ENCODE measurements around the gene PLGRKT.

The PLGRKT gene, protein sequence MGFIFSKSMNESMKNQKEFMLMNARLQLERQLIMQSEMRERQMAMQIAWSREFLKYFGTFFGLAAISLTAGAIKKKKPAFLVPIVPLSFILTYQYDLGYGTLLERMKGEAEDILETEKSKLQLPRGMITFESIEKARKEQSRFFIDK

DNA sequence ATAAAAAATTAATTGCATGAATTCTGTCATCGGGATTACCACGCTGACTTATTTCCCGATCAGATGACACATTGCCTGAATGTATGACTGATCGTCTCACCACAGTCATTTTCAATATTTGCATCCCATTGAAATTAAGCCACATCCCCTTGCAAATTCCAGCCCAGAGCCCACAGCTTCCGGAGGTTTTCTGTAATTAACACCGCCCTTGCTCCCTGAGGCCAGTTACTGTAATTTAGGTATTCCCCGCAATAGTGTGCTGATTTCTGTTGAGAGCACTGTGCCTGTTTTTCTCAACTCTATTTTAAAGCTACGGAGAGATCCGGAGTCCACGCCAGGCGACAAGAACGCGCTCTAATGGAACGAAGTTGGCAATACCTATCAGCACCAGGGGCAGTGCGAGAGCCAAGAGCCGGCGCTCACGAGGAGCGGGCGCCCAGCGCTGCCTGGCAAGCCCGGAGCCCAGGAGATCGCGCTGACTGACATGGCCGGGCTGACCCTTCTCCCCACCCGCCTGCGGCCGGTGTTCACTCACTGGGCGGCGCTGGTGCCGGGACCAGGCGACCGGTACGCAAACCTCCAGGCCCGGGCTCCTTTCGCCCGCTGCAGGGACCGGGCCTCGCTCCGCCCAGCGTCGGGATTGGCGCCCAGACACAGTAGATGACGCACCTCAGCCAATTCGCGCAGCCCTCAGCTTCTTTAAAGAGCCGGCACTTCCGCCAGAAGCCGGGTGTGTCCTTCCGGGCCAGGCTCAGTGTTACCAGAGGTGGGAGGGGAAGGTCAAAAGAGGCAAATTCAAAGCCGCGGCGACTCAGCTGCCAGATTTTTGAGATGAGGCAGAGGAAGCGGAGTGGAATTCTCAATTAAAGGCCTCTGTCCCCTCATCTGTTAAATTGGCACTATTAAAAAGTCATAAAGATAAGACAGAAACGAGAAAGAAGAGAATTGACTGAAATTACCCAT lies at the start of gene PLGRKT:
PLGRKT (minus strand) TSS at position 672 of the 963 bp plus-strand sequence. CDS start 5,948 bp downstream, outside the sequence.
- TF ChIP-seq, protein P1, sequence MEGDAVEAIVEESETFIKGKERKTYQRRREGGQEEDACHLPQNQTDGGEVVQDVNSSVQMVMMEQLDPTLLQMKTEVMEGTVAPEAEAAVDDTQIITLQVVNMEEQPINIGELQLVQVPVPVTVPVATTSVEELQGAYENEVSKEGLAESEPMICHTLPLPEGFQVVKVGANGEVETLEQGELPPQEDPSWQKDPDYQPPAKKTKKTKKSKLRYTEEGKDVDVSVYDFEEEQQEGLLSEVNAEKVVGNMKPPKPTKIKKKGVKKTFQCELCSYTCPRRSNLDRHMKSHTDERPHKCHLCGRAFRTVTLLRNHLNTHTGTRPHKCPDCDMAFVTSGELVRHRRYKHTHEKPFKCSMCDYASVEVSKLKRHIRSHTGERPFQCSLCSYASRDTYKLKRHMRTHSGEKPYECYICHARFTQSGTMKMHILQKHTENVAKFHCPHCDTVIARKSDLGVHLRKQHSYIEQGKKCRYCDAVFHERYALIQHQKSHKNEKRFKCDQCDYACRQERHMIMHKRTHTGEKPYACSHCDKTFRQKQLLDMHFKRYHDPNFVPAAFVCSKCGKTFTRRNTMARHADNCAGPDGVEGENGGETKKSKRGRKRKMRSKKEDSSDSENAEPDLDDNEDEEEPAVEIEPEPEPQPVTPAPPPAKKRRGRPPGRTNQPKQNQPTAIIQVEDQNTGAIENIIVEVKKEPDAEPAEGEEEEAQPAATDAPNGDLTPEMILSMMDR (IDR thresholded peaks at IDR 0.05; ENCODE audit: insufficient read depth, low read length, poor library complexity, severe bottlenecking) = peak; percentile 24
- Histone ChIP-seq H3K27me3 (replicated peaks; ENCODE audit: control insufficient read depth, insufficient read depth, low read length) (no peaks in the 10 kb centered on the region), H3K36me3 (ENCODE audit: control insufficient read depth, insufficient read depth, low read length) (peaks cover 3% of the 10 kb centered on the region), H3K4me3 (replicated peaks; ENCODE audit: low read depth, low read length) (peak within 1 kb of the TSS; percentile 69)
- peak; percentile 96 for DNase-seq (ENCODE audit: extremely low read depth, insufficient read length)

DNA sequence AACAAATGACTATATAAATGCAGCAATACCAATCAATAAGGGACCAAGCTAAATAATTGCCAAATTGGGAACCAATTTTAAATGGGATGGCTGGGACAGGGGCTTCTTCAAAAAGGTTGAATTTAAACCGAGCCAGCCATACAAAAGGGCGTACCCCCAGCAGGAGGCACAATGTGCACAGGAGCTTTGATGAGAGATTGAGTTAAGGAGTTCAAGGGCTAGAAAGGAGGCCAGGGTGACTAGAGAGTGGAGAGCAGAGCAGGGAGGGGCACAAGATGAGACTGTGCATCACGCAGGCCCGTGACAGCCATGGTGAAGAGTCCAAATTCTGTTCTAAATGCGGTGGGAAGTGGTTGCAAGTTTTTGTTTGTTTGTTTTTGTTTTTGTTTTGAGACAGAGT lies 49.3 kb upstream of the PLGRKT start:
- DNase-seq (ENCODE audit: extremely low read depth, insufficient read length) = no peak
- H3K4me3 ChIP-seq (replicated peaks; ENCODE audit: low read depth, low read length) = no peak overlapping the region
- no peaks in the 10 kb centered on the region for H3K27me3 ChIP-seq (replicated peaks; ENCODE audit: control insufficient read depth, insufficient read depth, low read length)
- TF ChIP-seq, protein P1 (IDR thresholded peaks at IDR 0.05; ENCODE audit: insufficient read depth, low read length, poor library complexity, severe bottlenecking) = peak; percentile 1
- no peaks in the 10 kb centered on the region for H3K36me3 ChIP-seq (ENCODE audit: control insufficient read depth, insufficient read depth, low read length)

DNA sequence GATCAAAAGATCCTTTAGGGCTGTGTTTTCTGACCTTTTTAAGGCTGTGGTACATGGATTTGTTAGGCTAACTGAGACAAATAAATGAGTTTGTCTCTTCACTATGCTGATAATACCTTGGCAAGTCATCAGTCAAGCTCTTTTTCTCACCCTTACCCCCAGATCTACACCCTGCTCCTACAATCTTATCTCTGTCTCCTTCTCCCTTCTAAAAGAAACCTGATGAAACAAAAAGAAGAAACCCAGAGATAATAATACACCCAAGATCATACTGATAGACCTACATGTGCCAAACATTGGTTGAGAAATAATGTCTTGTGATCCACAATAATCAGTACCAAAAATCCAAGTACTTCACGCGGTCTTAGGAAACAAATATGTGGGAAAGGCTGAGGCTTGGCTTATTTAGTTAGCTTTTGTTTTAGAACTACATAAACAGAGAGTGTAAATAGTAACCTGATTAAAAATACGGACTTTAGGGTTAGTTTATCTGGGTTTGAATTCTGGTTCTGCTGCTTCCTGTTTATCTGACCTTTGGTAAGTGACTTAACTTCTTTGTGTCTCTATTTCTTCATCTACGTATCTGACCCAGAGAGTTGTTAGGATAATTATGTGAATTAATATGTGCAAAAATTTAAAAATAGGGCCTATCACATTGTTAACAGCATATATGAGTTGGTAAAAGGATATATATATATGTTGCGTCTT lies 47.8 kb upstream of the PLGRKT start:
- H3K36me3 ChIP-seq (ENCODE audit: control insufficient read depth, insufficient read depth, low read length) = no peaks in the 10 kb centered on the region
- no peaks in the 10 kb centered on the region for H3K27me3 ChIP-seq (replicated peaks; ENCODE audit: control insufficient read depth, insufficient read depth, low read length)
- no peak for DNase-seq (ENCODE audit: extremely low read depth, insufficient read length)
- TF ChIP-seq, protein P1 (IDR thresholded peaks at IDR 0.05; ENCODE audit: insufficient read depth, low read length, poor library complexity, severe bottlenecking) = no peak
- no peak overlapping the region for H3K4me3 ChIP-seq (replicated peaks; ENCODE audit: low read depth, low read length)

DNA sequence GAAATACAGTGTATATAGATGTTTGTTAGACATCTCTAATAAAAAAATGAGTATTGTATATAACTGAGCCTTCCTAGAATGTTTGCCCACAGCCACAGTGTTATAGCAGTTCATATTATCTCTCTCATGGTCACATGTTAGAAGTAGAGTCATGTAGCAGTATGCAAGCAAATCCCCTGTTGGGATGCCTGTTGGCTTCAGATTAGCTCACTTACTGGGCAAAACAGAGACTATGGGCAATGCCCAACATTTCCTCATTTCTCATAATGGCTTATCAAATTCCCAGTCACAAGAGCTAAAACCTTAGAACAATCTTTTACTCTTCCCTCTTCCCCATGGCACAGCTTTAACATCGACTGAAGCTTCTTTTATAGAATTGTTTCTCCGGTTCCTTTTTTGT lies 45.6 kb upstream of the PLGRKT start:
- no peak for DNase-seq (ENCODE audit: extremely low read depth, insufficient read length)
- Histone ChIP-seq H3K27me3 (replicated peaks; ENCODE audit: control insufficient read depth, insufficient read depth, low read length) (no peaks in the 10 kb centered on the region), H3K36me3 (ENCODE audit: control insufficient read depth, insufficient read depth, low read length) (no peaks in the 10 kb centered on the region), H3K4me3 (replicated peaks; ENCODE audit: low read depth, low read length) (no peak overlapping the region)
- TF ChIP-seq, protein P1 (IDR thresholded peaks at IDR 0.05; ENCODE audit: insufficient read depth, low read length, poor library complexity, severe bottlenecking) = no peak

DNA sequence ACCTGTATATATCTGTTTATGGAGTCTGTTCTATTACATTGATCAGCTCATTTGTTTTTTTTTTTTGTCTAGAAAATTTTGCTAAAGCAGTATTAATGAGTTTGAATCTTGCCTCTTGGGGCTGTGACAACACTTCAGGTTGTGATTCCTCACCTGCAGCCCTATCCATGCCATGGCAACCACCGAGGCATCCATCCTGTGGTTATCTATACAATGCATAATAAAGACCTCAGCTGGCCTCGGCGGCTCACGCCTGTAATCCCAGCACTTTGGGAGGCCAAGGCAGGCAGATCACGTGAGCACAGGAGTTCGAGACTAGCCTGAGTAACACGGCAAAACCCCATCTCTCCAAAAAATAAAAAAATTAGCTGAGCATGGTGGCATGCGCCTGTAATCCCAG lies 44.5 kb upstream of the PLGRKT start:
- Histone ChIP-seq H3K36me3 (ENCODE audit: control insufficient read depth, insufficient read depth, low read length) (no peaks in the 10 kb centered on the region), H3K27me3 (replicated peaks; ENCODE audit: control insufficient read depth, insufficient read depth, low read length) (no peaks in the 10 kb centered on the region), H3K4me3 (replicated peaks; ENCODE audit: low read depth, low read length) (no peak overlapping the region)
- TF ChIP-seq, protein P1 (IDR thresholded peaks at IDR 0.05; ENCODE audit: insufficient read depth, low read length, poor library complexity, severe bottlenecking) = no peak
- no peak for DNase-seq (ENCODE audit: extremely low read depth, insufficient read length)

Data from GM06990 (cell line).